ENCODE data around the gene ASPRV1.

- TF ChIP-seq, protein P1, sequence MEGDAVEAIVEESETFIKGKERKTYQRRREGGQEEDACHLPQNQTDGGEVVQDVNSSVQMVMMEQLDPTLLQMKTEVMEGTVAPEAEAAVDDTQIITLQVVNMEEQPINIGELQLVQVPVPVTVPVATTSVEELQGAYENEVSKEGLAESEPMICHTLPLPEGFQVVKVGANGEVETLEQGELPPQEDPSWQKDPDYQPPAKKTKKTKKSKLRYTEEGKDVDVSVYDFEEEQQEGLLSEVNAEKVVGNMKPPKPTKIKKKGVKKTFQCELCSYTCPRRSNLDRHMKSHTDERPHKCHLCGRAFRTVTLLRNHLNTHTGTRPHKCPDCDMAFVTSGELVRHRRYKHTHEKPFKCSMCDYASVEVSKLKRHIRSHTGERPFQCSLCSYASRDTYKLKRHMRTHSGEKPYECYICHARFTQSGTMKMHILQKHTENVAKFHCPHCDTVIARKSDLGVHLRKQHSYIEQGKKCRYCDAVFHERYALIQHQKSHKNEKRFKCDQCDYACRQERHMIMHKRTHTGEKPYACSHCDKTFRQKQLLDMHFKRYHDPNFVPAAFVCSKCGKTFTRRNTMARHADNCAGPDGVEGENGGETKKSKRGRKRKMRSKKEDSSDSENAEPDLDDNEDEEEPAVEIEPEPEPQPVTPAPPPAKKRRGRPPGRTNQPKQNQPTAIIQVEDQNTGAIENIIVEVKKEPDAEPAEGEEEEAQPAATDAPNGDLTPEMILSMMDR (IDR thresholded peaks at IDR 0.05): no peak
- no peak for TF ChIP-seq POLR2A (IDR thresholded peaks at IDR 0.05)
- TF ChIP-seq POLR2AphosphoS5 (IDR thresholded peaks at IDR 0.05): no peak
Measured at GRCh38 chr2:69940691-69941090, 20.7 kb downstream of the ASPRV1 start.

Measured in transverse colon (tissue), 4 donors.